ENCODE results near the gene NIBAN1. TPM values are rescaled to one million over a fixed set of nuclear protein-coding genes. Genes with fewer than 3 reads are reported as not detected.

Gene NIBAN1
- total RNA-seq, 2 donors from 2014 or later: 3.8 to 30.9 TPM

GRCh38 chr1:184950227-184950626 is 24.1 kb downstream of the NIBAN1 start:
- Histone ChIP-seq H3K9ac (ENCODE audit: low read depth in 2 of 2, low read length in 2 of 2) (no peak overlapping the region), H3K27me3 (no peaks in the 10 kb centered on the region), H3K9me3 (no peaks in the 10 kb centered on the region), H3K4me1 (no peaks in the 10 kb centered on the region), H3K36me3 (no peaks in the 10 kb centered on the region), H3K4me3 (no peak overlapping the region), H3K27ac (no peak overlapping the region)
- DNase-seq: no peak
- intact Hi-C loops (cut with DNase I): no loop called here
- TF ChIP-seq CTCF (IDR thresholded peaks at IDR 0.05): no peak

GRCh38 chr1:184947497-184948256 is 26.6 kb downstream of the NIBAN1 start:
- H3K9ac ChIP-seq (ENCODE audit: low read depth in 2 of 2, low read length in 2 of 2): no peak overlapping the region
- no peaks in the 10 kb centered on the region for H3K4me1 ChIP-seq
- no peak for DNase-seq
- H3K36me3 ChIP-seq: no peaks in the 10 kb centered on the region
- H3K27ac ChIP-seq: no peak overlapping the region
- H3K27me3 ChIP-seq: no peaks in the 10 kb centered on the region
- intact Hi-C loops (cut with DNase I): no loop called here
- no peak overlapping the region for H3K4me3 ChIP-seq
- H3K9me3 ChIP-seq: no peaks in the 10 kb centered on the region
- TF ChIP-seq CTCF (IDR thresholded peaks at IDR 0.05): no peak

- H3K4me1 ChIP-seq: no peaks in the 10 kb centered on the region
- intact Hi-C loops (cut with DNase I): no loop called here
These were observed 28.5 kb downstream of the NIBAN1 start for GRCh38 chr1:184945678-184946412.

GRCh38 chr1:184945029-184945428 is 29.3 kb downstream of the NIBAN1 start:
- intact Hi-C loops (cut with DNase I): no loop called here
- H3K9me3 ChIP-seq: no peaks in the 10 kb centered on the region
- H3K4me1 ChIP-seq: no peaks in the 10 kb centered on the region
- no peaks in the 10 kb centered on the region for H3K36me3 ChIP-seq
- DNase-seq: no peak
- H3K27ac ChIP-seq: no peak overlapping the region
- H3K4me3 ChIP-seq: no peak overlapping the region
- no peaks in the 10 kb centered on the region for H3K27me3 ChIP-seq
- TF ChIP-seq CTCF (IDR thresholded peaks at IDR 0.05): no peak
- H3K9ac ChIP-seq (ENCODE audit: low read depth in 2 of 2, low read length in 2 of 2): no peak overlapping the region

More at GRCh38 chr1:184945678-184946412, 28.5 kb downstream of the NIBAN1 start:
- H3K4me3 ChIP-seq: no peak overlapping the region
- no peaks in the 10 kb centered on the region for H3K36me3 ChIP-seq
- H3K9me3 ChIP-seq: no peaks in the 10 kb centered on the region
- no peaks in the 10 kb centered on the region for H3K27me3 ChIP-seq
- no peak for TF ChIP-seq CTCF (IDR thresholded peaks at IDR 0.05)
- H3K27ac ChIP-seq: no peak overlapping the region
- no peak for DNase-seq
- no peak overlapping the region for H3K9ac ChIP-seq (ENCODE audit: low read depth in 2 of 2, low read length in 2 of 2)

- Histone ChIP-seq H3K9ac (ENCODE audit: low read depth in 2 of 2, low read length in 2 of 2) (no peak overlapping the region), H3K4me1 (no peaks in the 10 kb centered on the region), H3K36me3 (no peaks in the 10 kb centered on the region), H3K4me3 (no peak overlapping the region), H3K27ac (no peak overlapping the region), H3K27me3 (no peaks in the 10 kb centered on the region), H3K9me3 (no peaks in the 10 kb centered on the region)
- no peak for DNase-seq
- no peak for TF ChIP-seq CTCF (IDR thresholded peaks at IDR 0.05)
- intact Hi-C loops (cut with DNase I): no loop called here
These were observed 30.3 kb downstream of the NIBAN1 start for GRCh38 chr1:184943998-184944397.
